ENCODE results near the gene HAUS6.

DNA sequence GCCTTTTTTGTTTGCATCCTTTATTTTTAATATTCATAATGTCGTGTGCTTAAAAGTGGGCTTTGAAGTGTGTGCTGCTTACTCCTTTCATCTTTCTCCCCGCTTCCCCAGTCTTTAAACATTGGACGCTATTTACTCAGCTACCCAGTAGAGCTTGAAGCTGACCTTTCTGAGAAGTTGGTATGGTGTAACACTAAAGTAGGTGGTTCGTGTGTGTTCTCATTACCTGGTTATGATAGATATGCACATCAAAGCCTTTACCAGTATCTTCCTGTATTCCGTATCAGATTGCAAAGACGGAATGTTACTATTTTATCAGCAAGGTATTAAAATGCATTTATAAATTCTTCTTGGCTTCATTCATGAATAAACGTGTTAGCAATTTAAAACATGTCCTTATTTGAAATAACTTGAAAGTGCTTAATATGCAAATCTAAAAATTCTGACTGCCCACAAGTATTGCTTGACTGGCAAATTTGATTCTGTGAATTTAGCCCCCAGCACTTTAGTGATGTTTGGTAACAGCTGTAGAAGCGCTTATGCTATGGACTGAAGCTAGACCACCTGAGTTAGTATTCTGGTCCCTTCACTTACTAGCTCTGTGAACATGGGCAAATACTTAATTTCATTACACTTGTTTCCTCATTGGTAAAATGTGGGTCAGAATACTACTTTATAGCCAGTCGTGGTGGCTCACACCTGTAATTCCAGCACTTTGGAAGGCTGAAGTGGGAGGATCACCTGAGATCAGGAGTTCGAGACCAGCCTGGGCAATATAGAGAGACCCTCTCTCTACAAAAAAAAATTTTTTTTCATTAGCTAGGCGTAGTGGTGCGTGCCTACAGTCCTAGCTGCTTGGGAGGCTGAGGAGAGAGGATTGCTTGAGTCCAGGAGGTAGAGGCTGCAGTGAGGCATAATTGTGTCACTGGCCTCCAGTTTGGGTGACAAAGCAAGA, 51.8 kb downstream of the HAUS6 start:
- TF ChIP-seq, protein P1, sequence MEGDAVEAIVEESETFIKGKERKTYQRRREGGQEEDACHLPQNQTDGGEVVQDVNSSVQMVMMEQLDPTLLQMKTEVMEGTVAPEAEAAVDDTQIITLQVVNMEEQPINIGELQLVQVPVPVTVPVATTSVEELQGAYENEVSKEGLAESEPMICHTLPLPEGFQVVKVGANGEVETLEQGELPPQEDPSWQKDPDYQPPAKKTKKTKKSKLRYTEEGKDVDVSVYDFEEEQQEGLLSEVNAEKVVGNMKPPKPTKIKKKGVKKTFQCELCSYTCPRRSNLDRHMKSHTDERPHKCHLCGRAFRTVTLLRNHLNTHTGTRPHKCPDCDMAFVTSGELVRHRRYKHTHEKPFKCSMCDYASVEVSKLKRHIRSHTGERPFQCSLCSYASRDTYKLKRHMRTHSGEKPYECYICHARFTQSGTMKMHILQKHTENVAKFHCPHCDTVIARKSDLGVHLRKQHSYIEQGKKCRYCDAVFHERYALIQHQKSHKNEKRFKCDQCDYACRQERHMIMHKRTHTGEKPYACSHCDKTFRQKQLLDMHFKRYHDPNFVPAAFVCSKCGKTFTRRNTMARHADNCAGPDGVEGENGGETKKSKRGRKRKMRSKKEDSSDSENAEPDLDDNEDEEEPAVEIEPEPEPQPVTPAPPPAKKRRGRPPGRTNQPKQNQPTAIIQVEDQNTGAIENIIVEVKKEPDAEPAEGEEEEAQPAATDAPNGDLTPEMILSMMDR (IDR thresholded peaks at IDR 0.05; ENCODE audit: insufficient read depth, low read length, poor library complexity, severe bottlenecking), result no peak
- no peak for TF ChIP-seq EZH2phosphoT487 (conservative IDR thresholded peaks at IDR 0.05; ENCODE audit: low read length)

Measured in SU-DHL-6 (cell line).